ENCODE data around the gene DRICH1.
"Not testable (repeated sequence)": the region's sequence is repeated elsewhere in the genome, so short reads cannot be mapped to it uniquely, and the experiment has no call there.

DRICH1 gene

GRCh38 chr22:23626286-23626975 is 5.7 kb downstream of the DRICH1 start:
- Mint-ChIP-seq H3K4me1 (peaks cover 30% of the 10 kb centered on the region), H3K9me3 (no peaks in the 10 kb centered on the region), H3K27ac (no peak overlapping the region), H3K36me3 (ENCODE audit: low read depth) (no peaks in the 10 kb centered on the region), H3K4me3 (no peak overlapping the region), H3K27me3 (ENCODE audit: low read depth, poor library complexity) (peaks cover 18% of the 10 kb centered on the region)
- DNase-seq, result no peak
- TF ChIP-seq CTCF (IDR thresholded peaks at IDR 0.05), result no peak

DNA sequence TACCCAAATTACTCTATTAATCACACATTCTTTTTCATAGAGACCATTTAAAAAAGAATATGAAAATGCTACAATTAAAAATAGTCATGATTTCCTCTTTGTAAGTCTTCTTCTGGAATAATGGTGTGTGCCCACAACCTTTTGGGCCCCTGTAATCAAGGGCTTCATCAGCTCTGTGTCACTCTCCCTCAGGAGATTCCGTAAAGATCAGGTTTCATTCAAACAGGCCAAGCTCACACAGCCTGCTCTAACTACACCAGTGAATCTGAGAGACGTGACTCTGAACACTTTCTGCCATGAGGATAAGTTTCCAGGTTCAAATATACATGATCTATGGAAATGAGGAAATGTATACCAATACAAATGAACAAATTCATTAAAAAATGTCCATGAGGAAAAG is 9.5 kb downstream of the DRICH1 start:
- Mint-ChIP-seq H3K4me1 (peaks cover 44% of the 10 kb centered on the region), H3K27me3 (ENCODE audit: low read depth, poor library complexity) (peaks cover 14% of the 10 kb centered on the region), H3K4me3 (peak overlapping the region; percentile 47), H3K36me3 (ENCODE audit: low read depth) (no peaks in the 10 kb centered on the region), H3K27ac (no peak overlapping the region), H3K9me3 (no peaks in the 10 kb centered on the region)
- no peak for DNase-seq
- no peak for TF ChIP-seq CTCF (IDR thresholded peaks at IDR 0.05)

DNA sequence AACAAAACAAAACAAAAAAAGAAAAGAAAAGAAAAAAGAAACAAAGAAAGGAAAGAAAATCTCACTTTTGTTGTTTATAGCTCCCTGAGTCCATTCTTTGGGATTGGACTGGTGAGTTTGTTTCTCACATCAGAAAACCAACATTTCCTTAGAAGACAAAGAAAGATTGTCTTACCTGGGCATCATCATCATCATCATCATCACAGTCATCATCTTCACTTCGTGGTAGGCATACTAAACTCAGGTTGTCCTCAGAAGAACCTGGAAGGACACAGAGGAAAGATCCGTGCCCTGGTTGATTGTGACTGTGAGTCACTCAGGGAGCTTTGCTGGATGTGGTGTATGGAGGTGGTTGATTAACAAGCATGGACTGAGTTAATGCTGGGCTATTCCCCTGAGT is 10.2 kb downstream of the DRICH1 start:
- not testable (repeated sequence) for H3K36me3 Mint-ChIP-seq (ENCODE audit: low read depth); H3K27ac Mint-ChIP-seq; DNase-seq; H3K9me3 Mint-ChIP-seq
- H3K27me3 Mint-ChIP-seq (ENCODE audit: low read depth, poor library complexity), result peaks cover 20% of the 10 kb centered on the region
- peaks cover 39% of the 10 kb centered on the region for H3K4me1 Mint-ChIP-seq
- H3K4me3 Mint-ChIP-seq, result peak overlapping the region; percentile 35

GRCh38 chr22:23621082-23621780 is 10.9 kb downstream of the DRICH1 start:
- DNase-seq, result no peak
- Mint-ChIP-seq H3K9me3 (no peaks in the 10 kb centered on the region), H3K36me3 (ENCODE audit: low read depth) (no peaks in the 10 kb centered on the region), H3K4me3 (no peak overlapping the region), H3K4me1 (peaks cover 39% of the 10 kb centered on the region), H3K27ac (no peak overlapping the region), H3K27me3 (ENCODE audit: low read depth, poor library complexity) (peaks cover 23% of the 10 kb centered on the region)
- TF ChIP-seq CTCF (IDR thresholded peaks at IDR 0.05), result no peak

- Mint-ChIP-seq H3K4me3 (no peak overlapping the region), H3K36me3 (ENCODE audit: low read depth) (no peaks in the 10 kb centered on the region), H3K4me1 (no peaks in the 10 kb centered on the region), H3K9me3 (no peaks in the 10 kb centered on the region), H3K27ac (no peak overlapping the region), H3K27me3 (ENCODE audit: low read depth, poor library complexity) (peaks cover 56% of the 10 kb centered on the region)
- TF ChIP-seq CTCF (IDR thresholded peaks at IDR 0.05), result no peak
- no peak for DNase-seq
These were observed 18.7 kb downstream of the DRICH1 start for GRCh38 chr22:23613193-23613972.

Measured in nephron progenitor cell (in vitro differentiated cells).